ENCODE data around the gene DMD.

DMD gene

DNA sequence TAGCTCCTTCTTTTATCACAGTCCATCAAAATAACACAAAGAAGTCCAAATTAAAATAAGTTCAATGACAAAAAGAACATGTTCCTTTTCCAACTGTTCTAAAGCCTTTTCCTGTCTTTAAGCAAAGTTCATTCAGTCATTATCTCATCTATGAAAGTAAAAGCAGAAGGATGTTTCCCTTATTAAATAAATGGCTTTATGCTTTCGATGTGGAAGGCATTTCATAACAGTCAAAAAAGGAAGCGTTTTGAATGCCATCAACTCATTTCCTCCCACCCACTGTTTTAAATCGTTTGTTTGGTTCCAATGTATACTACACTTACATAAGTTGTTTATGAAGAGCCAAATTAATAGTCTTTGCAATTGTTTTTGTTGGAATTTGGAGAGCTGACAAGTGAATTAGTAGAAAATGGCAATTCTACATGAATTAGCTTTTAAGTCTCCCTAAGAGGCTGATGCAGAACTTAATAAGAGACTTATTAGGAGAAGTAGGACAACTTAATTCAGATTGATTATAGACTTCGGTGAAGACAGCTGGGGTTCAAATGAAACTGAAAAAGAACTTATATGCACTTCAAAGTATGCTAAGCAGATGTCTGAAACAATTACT is 1746.9 kb downstream of the DMD start:
- DNase-seq (ENCODE audit: low read depth): no peak
- TF ChIP-seq, protein P1, sequence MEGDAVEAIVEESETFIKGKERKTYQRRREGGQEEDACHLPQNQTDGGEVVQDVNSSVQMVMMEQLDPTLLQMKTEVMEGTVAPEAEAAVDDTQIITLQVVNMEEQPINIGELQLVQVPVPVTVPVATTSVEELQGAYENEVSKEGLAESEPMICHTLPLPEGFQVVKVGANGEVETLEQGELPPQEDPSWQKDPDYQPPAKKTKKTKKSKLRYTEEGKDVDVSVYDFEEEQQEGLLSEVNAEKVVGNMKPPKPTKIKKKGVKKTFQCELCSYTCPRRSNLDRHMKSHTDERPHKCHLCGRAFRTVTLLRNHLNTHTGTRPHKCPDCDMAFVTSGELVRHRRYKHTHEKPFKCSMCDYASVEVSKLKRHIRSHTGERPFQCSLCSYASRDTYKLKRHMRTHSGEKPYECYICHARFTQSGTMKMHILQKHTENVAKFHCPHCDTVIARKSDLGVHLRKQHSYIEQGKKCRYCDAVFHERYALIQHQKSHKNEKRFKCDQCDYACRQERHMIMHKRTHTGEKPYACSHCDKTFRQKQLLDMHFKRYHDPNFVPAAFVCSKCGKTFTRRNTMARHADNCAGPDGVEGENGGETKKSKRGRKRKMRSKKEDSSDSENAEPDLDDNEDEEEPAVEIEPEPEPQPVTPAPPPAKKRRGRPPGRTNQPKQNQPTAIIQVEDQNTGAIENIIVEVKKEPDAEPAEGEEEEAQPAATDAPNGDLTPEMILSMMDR (IDR thresholded peaks at IDR 0.05; ENCODE audit: control insufficient read depth, extremely low read depth, insufficient read depth): no peak
- no peak overlapping the region for H3K4me3 ChIP-seq (ENCODE audit: low read depth, low read length)

DNA sequence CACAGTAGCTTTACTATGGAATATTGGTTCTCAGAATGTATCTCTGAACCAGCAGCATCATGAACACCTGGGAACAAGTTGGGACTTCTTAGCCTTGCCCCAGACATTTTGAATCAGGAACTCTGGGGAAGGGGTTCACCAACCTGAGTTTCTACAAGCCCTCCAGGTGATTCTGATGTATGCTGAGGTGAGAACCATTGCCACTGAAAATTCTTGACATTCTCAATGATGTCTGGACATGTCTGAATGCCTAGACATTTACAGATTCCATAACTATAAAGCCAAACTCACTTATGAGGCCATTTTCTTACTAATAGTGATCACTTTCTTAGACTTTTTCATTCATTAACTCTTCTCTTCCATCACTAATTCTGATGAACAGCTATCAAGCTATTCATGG is 1750.1 kb downstream of the DMD start:
- DNase-seq (ENCODE audit: low read depth): no peak

DNA sequence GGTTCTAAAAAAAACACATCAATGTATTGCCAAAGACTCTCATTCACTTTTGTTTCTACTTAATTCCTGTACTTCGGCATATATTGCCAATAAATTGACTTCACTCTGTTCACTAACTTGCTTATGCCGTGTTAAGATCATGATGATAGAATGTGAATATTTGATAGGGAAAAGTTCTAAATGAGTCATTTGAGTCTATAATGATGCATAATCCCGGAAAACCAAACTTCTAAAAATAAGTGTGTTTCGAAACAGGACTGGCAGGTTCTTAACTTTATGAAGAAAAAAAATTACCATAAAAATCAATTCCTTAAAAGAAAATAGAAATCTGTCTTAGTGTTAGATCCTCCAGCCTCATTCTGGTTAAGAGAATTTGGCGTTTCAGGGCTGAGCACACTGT is 1752.0 kb downstream of the DMD start:
- DNase-seq (ENCODE audit: low read depth): no peak
- H3K4me3 ChIP-seq (ENCODE audit: low read depth, low read length): no peak overlapping the region
- TF ChIP-seq, protein P1 (IDR thresholded peaks at IDR 0.05; ENCODE audit: control insufficient read depth, extremely low read depth, insufficient read depth): no peak

More for the DNA sequence above, 1750.1 kb downstream of the DMD start:
- H3K4me3 ChIP-seq (ENCODE audit: low read depth, low read length): no peak overlapping the region
- TF ChIP-seq, protein P1 (IDR thresholded peaks at IDR 0.05; ENCODE audit: control insufficient read depth, extremely low read depth, insufficient read depth): no peak

DNA sequence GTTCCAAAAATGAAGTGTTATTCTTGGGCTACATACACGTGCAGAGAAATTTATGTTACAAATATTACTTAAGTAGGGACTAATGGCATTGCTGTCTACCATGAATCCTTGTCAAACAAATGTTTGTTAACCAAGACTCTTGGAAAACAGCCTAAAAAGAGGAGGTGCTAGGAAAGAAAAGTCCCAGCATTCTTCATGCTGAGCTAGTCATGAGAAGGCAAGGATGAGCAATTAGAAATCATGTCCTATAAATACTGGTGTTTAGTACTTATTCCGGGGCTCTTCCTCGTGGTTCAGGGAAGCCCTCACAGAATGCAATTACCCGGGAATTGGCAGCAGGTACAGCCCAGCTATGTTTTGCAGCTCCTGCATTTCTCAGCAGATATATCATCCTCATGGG is 1761.4 kb downstream of the DMD start:
- no peak overlapping the region for H3K4me3 ChIP-seq (ENCODE audit: low read depth, low read length)
- TF ChIP-seq, protein P1 (IDR thresholded peaks at IDR 0.05; ENCODE audit: control insufficient read depth, extremely low read depth, insufficient read depth): no peak
- DNase-seq (ENCODE audit: low read depth): no peak

DNA sequence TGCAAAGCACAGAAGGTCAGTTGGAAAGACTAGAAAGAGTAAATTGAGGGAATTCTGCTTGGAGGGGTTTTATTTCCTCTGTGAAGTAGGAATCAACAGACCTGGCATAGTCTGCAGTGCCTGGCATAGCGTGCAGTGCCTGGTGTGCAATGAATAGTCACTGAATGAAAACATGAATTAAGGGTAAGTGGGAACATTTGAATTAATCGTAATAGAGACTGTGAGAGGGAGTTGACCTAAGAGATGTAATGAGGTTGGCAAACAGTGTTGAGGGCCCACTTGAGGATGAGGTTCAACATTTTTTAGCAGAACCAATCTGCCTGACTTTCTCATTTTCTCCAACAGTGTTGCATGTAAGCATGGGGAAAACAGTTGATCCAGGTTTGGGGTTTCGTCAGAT is 1762.3 kb downstream of the DMD start:
- TF ChIP-seq, protein P1 (IDR thresholded peaks at IDR 0.05; ENCODE audit: control insufficient read depth, extremely low read depth, insufficient read depth): no peak
- no peak for DNase-seq (ENCODE audit: low read depth)
- H3K4me3 ChIP-seq (ENCODE audit: low read depth, low read length): no peak overlapping the region

DNA sequence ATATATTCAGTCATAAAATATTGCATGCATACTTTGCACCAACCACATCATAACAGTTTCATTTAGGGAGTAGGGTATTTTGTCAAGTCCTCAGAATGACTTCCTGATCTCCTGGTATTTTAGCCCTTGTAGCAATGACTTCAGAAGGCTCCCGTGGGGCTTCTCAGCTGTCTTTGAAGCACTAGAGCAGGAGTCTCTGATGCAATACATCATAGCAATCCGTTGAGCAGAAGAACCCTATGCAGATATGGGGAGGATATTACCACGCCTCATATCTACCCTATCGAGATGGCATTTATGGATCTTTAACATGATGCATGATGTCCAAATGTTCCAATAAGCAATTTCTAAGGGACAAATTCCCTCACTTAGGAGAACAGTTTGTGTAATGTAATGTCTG is 1765.8 kb downstream of the DMD start:
- TF ChIP-seq, protein P1 (IDR thresholded peaks at IDR 0.05; ENCODE audit: control insufficient read depth, extremely low read depth, insufficient read depth): no peak
- H3K4me3 ChIP-seq (ENCODE audit: low read depth, low read length): no peak overlapping the region
- DNase-seq (ENCODE audit: low read depth): no peak

DNA sequence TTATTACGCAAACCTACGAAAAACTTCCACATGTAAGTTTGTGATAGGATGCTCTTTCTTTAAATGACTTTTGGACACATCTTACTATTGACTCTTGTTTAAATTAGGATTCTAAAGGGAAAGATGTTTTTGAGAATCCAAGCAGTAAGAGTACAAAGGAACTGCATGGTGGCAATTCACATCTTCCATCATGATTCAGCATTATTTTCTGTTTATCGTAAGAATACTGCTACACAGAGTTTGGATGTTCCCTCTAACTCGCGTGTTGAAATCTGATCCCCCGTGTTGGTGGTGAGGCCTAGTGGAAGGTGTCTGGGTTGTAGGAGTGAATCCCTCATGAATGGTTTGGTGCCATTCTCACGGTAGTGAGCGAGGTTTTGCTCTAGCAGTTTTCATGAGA is 1767.7 kb downstream of the DMD start:
- DNase-seq (ENCODE audit: low read depth): no peak
- H3K4me3 ChIP-seq (ENCODE audit: low read depth, low read length): no peak overlapping the region
- TF ChIP-seq, protein P1 (IDR thresholded peaks at IDR 0.05; ENCODE audit: control insufficient read depth, extremely low read depth, insufficient read depth): no peak
